WTC11 (cell line): Measurements from ENCODE around the gene MYORG. TPM values are rescaled to one million over a fixed set of nuclear protein-coding genes. Genes with fewer than 3 reads are reported as not detected.

Source experiments
- ATAC-seq: fragments of 200-7000 bp; cut with Tn5 transposase; 2 replicates; pipeline ENCODE4 v1.10.0; 2021; ENCODE audit warnings: mild to moderate bottlenecking, moderate library complexity
- CTCF ChIA-PET: fragments of 300-600 bp; sonication (Branson Sonifier 250); formaldehyde crosslinking; loops from one replicate; lab custom pipeline; 2021; ENCODE audit warnings: antibody characterized with exemption; lab: Charles Lee
- POLR2A ChIA-PET: fragments of 350-600 bp; sonication (Branson Sonifier 250); formaldehyde crosslinking; loops from one replicate; lab custom pipeline; 2021; ENCODE audit warnings: antibody characterized with exemption; lab: Charles Lee
- DNase-seq: peaks from one replicate; pipeline ENCODE4 v3.0.0; 2021; ENCODE audit warnings: low spot score
- H3K27ac Mint-ChIP-seq: 2 replicates; pipeline ENCODE4 v1.8.0; 2021; ENCODE audit warnings: mixed read lengths
- H3K27me3 Mint-ChIP-seq: 2 replicates; pipeline ENCODE4 v1.8.0; 2021; ENCODE audit warnings: low read depth, mild to moderate bottlenecking, moderate library complexity, mixed read lengths
- H3K36me3 Mint-ChIP-seq: 2 replicates; pipeline ENCODE4 v1.8.0; 2021; ENCODE audit warnings: mixed read lengths
- H3K4me1 Mint-ChIP-seq: 2 replicates; pipeline ENCODE4 v1.8.0; 2022; ENCODE audit warnings: mixed read lengths
- H3K4me3 Mint-ChIP-seq: 2 replicates; pipeline ENCODE4 v1.8.0; 2021; ENCODE audit warnings: mild to moderate bottlenecking, moderate library complexity, mixed read lengths
- H3K9me3 Mint-ChIP-seq: 2 replicates; pipeline ENCODE4 v1.8.0; 2021; ENCODE audit warnings: mixed read lengths
- ATF1 ChIP-seq: sonication (generic); formaldehyde crosslinking; IDR thresholded peaks from 2 replicates; pipeline ENCODE4 v1.8.1; 2023; ENCODE audit warnings: mild to moderate bottlenecking, moderate library complexity, missing genetic modification reagents
- ATF2 ChIP-seq: sonication (generic); formaldehyde crosslinking; IDR thresholded peaks from 2 replicates; pipeline ENCODE4 v1.8.1; 2022; ENCODE audit warnings: low read depth, missing genetic modification reagents, borderline replicate concordance
- ATF6 ChIP-seq: sonication (generic); formaldehyde crosslinking; IDR thresholded peaks from 2 replicates; pipeline ENCODE4 v1.8.1; 2023; ENCODE audit warnings: mild to moderate bottlenecking, missing genetic modification reagents
- E2F1 ChIP-seq: sonication (generic); formaldehyde crosslinking; IDR thresholded peaks from 2 replicates; pipeline ENCODE4 v1.8.0; 2022; ENCODE audit warnings: mild to moderate bottlenecking, missing genetic modification reagents
- E2F5 ChIP-seq: sonication (generic); formaldehyde crosslinking; IDR thresholded peaks from 2 replicates; pipeline ENCODE4 v1.8.1; 2022; ENCODE audit warnings: mild to moderate bottlenecking, moderate library complexity, missing genetic modification reagents
- FOXK1 ChIP-seq: sonication (generic); formaldehyde crosslinking; IDR thresholded peaks from 2 replicates; pipeline ENCODE4 v1.8.0; 2022; ENCODE audit warnings: mild to moderate bottlenecking, moderate library complexity, missing genetic modification reagents
- FOXP4 ChIP-seq: sonication (generic); formaldehyde crosslinking; IDR thresholded peaks from 2 replicates; pipeline ENCODE4 v1.8.0; 2022; ENCODE audit warnings: mild to moderate bottlenecking, missing genetic modification reagents
- NFATC4 ChIP-seq: fragments of 250-450 bp; sonication (Bioruptor Pico); IDR thresholded peaks from 2 replicates; pipeline ENCODE4 v1.9.0; 2021; ENCODE audit warnings: mild to moderate bottlenecking
- OVOL2 ChIP-seq: fragments of 250-450 bp; sonication (Bioruptor Pico); IDR thresholded peaks from 2 replicates; pipeline ENCODE4 v1.9.0; 2021; ENCODE audit warnings: mild to moderate bottlenecking, borderline replicate concordance
- RELA ChIP-seq: sonication (generic); formaldehyde crosslinking; IDR thresholded peaks from 2 replicates; pipeline ENCODE4 v1.8.1; 2022; ENCODE audit warnings: missing genetic modification reagents, mild to moderate bottlenecking, borderline replicate concordance
- TCF7 ChIP-seq: sonication (generic); formaldehyde crosslinking; IDR thresholded peaks from 2 replicates; pipeline ENCODE4 v1.8.0; 2022; ENCODE audit warnings: mild to moderate bottlenecking, low read depth, missing genetic modification reagents, moderate library complexity
- ZNF281 ChIP-seq: sonication (generic); formaldehyde crosslinking; IDR thresholded peaks from 2 replicates; pipeline ENCODE4 v1.8.0; 2023; ENCODE audit warnings: mild to moderate bottlenecking, missing genetic modification reagents
- ZNF425 ChIP-seq: fragments of 250-450 bp; sonication (Bioruptor Pico); conservative IDR thresholded peaks from 2 replicates; pipeline ENCODE4 v1.9.0; 2021; ENCODE audit warnings: mild to moderate bottlenecking
- ZSCAN18 ChIP-seq: fragments of 250-450 bp; sonication (Bioruptor Pico); IDR thresholded peaks from 2 replicates; pipeline ENCODE4 v2.1.2; 2022; ENCODE audit warnings: mild to moderate bottlenecking, moderate library complexity
- total RNA-seq: library from RNA; stranded (reverse); gene quantifications from 3 replicates; pipeline ENCODE4 v1.2.3, GENCODE V29; 2021

Gene MYORG
- total RNA-seq, 1 experiment from 2014 or later, result 18.9 TPM

GRCh38 chr9:34409154-34409553 lies 32.5 kb upstream of the MYORG start:
- ChIA-PET POLR2A (interaction anchor here (0.6 kb wide), 1 partner anchor 22 kb away, joined by 3 read pairs; no protein-coding TSS in a partner anchor), CTCF (interaction anchor here (1.1 to 2.5 kb wide), 3 partner anchors 8 to 195 kb away, joined by 3 to 6 read pairs (median 4); no protein-coding TSS in a partner anchor)
- H3K27ac Mint-ChIP-seq, result no peak overlapping the region
- ATAC-seq, result no peak
- H3K4me3 Mint-ChIP-seq, result no peak overlapping the region
- H3K27me3 Mint-ChIP-seq, result no peaks in the 10 kb centered on the region
- TF ChIP-seq OVOL2, result no peak
- no peak for TF ChIP-seq ATF1
- no peak for TF ChIP-seq ZNF425 (CRISPR knock-in tag)
- no peak for TF ChIP-seq ATF2 (CRISPR knock-in tag)
- TF ChIP-seq E2F5 (CRISPR knock-in tag), result no peak
- TF ChIP-seq TCF7 (CRISPR knock-in tag), result no peak
- no peak for TF ChIP-seq ZSCAN18 (CRISPR knock-in tag)
- no peak for TF ChIP-seq E2F1 (CRISPR knock-in tag)
- TF ChIP-seq RELA, result no peak
- TF ChIP-seq ATF6, result no peak
- no peak for TF ChIP-seq ZNF281 (CRISPR knock-in tag)
- no peak for TF ChIP-seq FOXP4 (CRISPR knock-in tag)
- no peak for TF ChIP-seq NFATC4 (CRISPR knock-in tag)
- TF ChIP-seq FOXK1, result no peak
- TF ChIP-seq, all 79 proteins: peak for 0
- no peaks in the 10 kb centered on the region for H3K4me1 Mint-ChIP-seq
- no peaks in the 10 kb centered on the region for H3K9me3 Mint-ChIP-seq
- no peaks in the 10 kb centered on the region for H3K36me3 Mint-ChIP-seq
- no peak for DNase-seq
